RWPE2 (cell line): Measurements from ENCODE around the gene ABHD6.
"Not testable (repeated sequence)": the region's sequence is repeated elsewhere in the genome, so short reads cannot be mapped to it uniquely, and the experiment has no call there.

Experiments
- ATAC-seq: fragments of 200-7000 bp; cut with Tn5 transposase; 3 replicates; pipeline ENCODE4 v1.9.1; 2021; ENCODE audit warnings: low read depth
- DNase-seq: peaks from one replicate; pipeline ENCODE4 v3.0.0-alpha.2; 2020; ENCODE audit warnings: low spot score
- H3K27ac ChIP-seq: fragments of 450-650 bp; 2 replicates; pipeline ENCODE4 v1.5.1; 2017; ENCODE audit warnings: mild to moderate bottlenecking; ENCODE audit not compliant: poor library complexity, severe bottlenecking
- H3K27me3 ChIP-seq: fragments of 250-450 bp; sonication (Bioruptor Pico); 2 replicates; pipeline ENCODE4 v1.5.1; 2021; ENCODE audit warnings: mild to moderate bottlenecking, moderate library complexity; ENCODE audit not compliant: insufficient read depth, poor library complexity, severe bottlenecking
- H3K36me3 ChIP-seq: fragments of 250-450 bp; sonication (Bioruptor Pico); 2 replicates; pipeline ENCODE4 v1.5.1; 2020; ENCODE audit warnings: low read depth, mild to moderate bottlenecking, moderate library complexity
- H3K4me1 ChIP-seq: fragments of 250-450 bp; sonication (Bioruptor Pico); 2 replicates; pipeline ENCODE4 v1.5.1; 2021; ENCODE audit warnings: mild to moderate bottlenecking, moderate library complexity; ENCODE audit not compliant: insufficient read depth, poor library complexity, severe bottlenecking
- H3K4me3 ChIP-seq: fragments of 250-450 bp; sonication (Bioruptor Pico); 2 replicates; pipeline ENCODE4 v1.5.1; 2021; ENCODE audit warnings: mild to moderate bottlenecking, moderate library complexity; ENCODE audit not compliant: severe bottlenecking
- H3K9me3 ChIP-seq: fragments of 250-450 bp; sonication (Bioruptor Pico); 2 replicates; pipeline ENCODE4 v1.5.1; 2021; ENCODE audit warnings: mild to moderate bottlenecking, moderate library complexity; ENCODE audit not compliant: severe bottlenecking
- CTCF ChIP-seq: fragments of 450-650 bp; IDR thresholded peaks from one replicate; pipeline ENCODE4 v1.5.1; 2017; ENCODE audit warnings: mild to moderate bottlenecking, moderate library complexity; ENCODE audit not compliant: poor library complexity, severe bottlenecking

The ABHD6 gene

GRCh38 chr3:58274027-58274614, 36.5 kb downstream of the ABHD6 start:
- peaks cover 13% of the 10 kb centered on the region for H3K4me1 ChIP-seq
- H3K27ac ChIP-seq: no peak overlapping the region
- no peak for DNase-seq
- no peaks in the 10 kb centered on the region for H3K9me3 ChIP-seq
- no peak for ATAC-seq
- no peak overlapping the region for H3K4me3 ChIP-seq
- no peaks in the 10 kb centered on the region for H3K27me3 ChIP-seq
- peaks cover 3% of the 10 kb centered on the region; the same call in 1 of the 2 replicates for H3K36me3 ChIP-seq
- TF ChIP-seq CTCF: no peak

GRCh38 chr3:58281069-58281468, 43.5 kb downstream of the ABHD6 start:
- H3K27me3 ChIP-seq: no peaks in the 10 kb centered on the region
- H3K27ac ChIP-seq: no peak overlapping the region
- H3K4me3 ChIP-seq: no peak overlapping the region
- no peaks in the 10 kb centered on the region for H3K9me3 ChIP-seq
- ATAC-seq (no peak), DNase-seq (no peak)
- TF ChIP-seq CTCF: no peak
- no peaks in the 10 kb centered on the region for H3K4me1 ChIP-seq
- H3K36me3 ChIP-seq: no peaks in the 10 kb centered on the region

GRCh38 chr3:58285334-58285733, 47.7 kb downstream of the ABHD6 start:
- Histone ChIP-seq H3K27ac (no peak overlapping the region), H3K36me3 (no peaks in the 10 kb centered on the region), H3K27me3 (no peaks in the 10 kb centered on the region), H3K9me3 (no peaks in the 10 kb centered on the region), H3K4me1 (no peaks in the 10 kb centered on the region), H3K4me3 (no peak overlapping the region)
- TF ChIP-seq CTCF: no peak
- DNase-seq (no peak), ATAC-seq (no peak)

GRCh38 chr3:58287354-58287753, 49.8 kb downstream of the ABHD6 start:
- Histone ChIP-seq H3K9me3 (no peaks in the 10 kb centered on the region), H3K4me3 (no peak overlapping the region), H3K27me3 (no peaks in the 10 kb centered on the region), H3K4me1 (no peaks in the 10 kb centered on the region), H3K36me3 (no peaks in the 10 kb centered on the region), H3K27ac (no peak overlapping the region)
- TF ChIP-seq CTCF: no peak
- no peak for DNase-seq
- no peak for ATAC-seq

- H3K36me3 ChIP-seq: no peaks in the 10 kb centered on the region
Measured at GRCh38 chr3:58288011-58288728, 50.6 kb downstream of the ABHD6 start.

GRCh38 chr3:58288964-58289613, 51.5 kb downstream of the ABHD6 start:
- H3K36me3 ChIP-seq, H3K27me3 ChIP-seq, H3K4me3 ChIP-seq, DNase-seq, H3K4me1 ChIP-seq, H3K9me3 ChIP-seq, ATAC-seq, H3K27ac ChIP-seq: not testable (repeated sequence)

More at GRCh38 chr3:58288011-58288728, 50.6 kb downstream of the ABHD6 start:
- ATAC-seq (no peak), DNase-seq (no peak)
- Histone ChIP-seq H3K27ac (no peak overlapping the region), H3K4me1 (no peaks in the 10 kb centered on the region), H3K9me3 (no peaks in the 10 kb centered on the region), H3K4me3 (no peak overlapping the region), H3K27me3 (no peaks in the 10 kb centered on the region)
- no peak for TF ChIP-seq CTCF

- H3K4me3 ChIP-seq, H3K27me3 ChIP-seq, H3K27ac ChIP-seq, DNase-seq, H3K4me1 ChIP-seq, H3K36me3 ChIP-seq, ATAC-seq, H3K9me3 ChIP-seq: not testable (repeated sequence)
Measured at GRCh38 chr3:58290446-58290845, 52.9 kb downstream of the ABHD6 start.
